ENCODE data around the gene ABCC10.
"Not testable (repeated sequence)": the region's sequence is repeated elsewhere in the genome, so short reads cannot be mapped to it uniquely, and the experiment has no call there.

Gene ABCC10

GRCh38 chr6:43445576-43445975 is 18.2 kb downstream of the ABCC10 start:
- no peak for DNase-seq

GRCh38 chr6:43447604-43448003 is 20.3 kb downstream of the ABCC10 start:
- no peak for DNase-seq

DNA sequence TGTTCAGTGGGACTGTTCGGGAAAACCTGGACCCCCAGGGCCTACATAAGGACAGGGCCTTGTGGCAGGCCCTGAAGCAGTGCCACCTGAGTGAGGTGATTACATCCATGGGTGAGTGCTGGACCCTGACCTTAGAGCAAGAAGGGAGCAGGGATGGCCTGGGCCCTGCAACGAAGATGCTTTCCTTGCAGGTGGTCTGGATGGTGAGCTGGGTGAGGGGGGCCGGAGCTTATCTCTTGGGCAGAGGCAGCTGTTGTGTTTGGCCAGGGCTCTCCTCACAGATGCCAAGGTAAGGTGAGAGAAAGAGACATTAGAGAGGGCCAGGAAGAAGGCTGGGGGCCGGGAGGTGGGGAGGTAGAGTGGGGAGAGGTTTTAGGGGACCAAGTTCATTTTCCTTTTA is 21.6 kb downstream of the ABCC10 start:
- no peak for DNase-seq

DNA sequence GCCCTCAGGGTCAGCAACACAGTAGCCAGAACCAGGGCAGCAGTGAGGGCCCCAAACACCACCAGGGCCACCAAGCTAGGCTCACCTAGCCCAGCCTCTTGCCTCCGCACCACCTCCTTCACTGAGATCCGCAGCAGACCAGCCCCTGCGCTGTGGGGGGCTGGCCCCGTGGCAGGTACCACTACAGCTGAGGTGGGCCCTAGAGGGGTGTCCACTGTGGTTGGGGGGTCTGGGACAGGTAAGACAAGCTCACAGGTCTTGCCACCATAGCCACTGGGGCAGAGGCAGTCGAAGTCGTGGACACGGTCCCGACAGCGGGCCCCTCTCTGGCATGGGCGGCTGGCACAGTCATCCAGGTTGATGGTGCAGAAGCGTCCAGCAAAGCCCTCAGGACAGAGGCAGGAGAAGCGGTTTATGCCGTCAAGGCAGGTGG is 23.4 kb downstream of the ABCC10 start:
- DNase-seq, result no peak

- DNase-seq, result no peak
These were observed 24.0 kb downstream of the ABCC10 start for GRCh38 chr6:43451348-43451747.

DNA sequence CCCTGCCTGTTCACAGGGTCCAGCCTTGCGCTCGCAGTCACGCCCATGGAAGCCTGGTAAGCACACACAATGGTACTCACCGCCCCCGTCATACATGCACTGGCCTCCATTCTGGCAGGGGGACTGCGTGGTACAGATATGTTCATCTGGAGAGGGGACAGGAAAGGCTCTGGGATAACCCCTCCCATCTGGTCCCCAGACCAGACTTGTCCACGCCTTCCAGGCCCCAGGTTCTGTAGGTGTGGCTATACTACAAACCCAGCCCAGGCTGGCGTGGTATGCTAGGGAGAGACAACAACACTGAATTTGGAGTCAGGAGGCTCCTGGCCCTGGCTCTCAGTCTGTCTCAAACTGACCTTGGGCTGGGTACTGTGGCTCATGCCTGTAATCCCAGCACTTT is 24.6 kb downstream of the ABCC10 start:
- DNase-seq, result no peak

GRCh38 chr6:43452896-43453295 is 25.6 kb downstream of the ABCC10 start:
- DNase-seq, result no peak

- no peak for DNase-seq
These were observed 26.5 kb downstream of the ABCC10 start for GRCh38 chr6:43453831-43454230.

GRCh38 chr6:43454290-43454695 is 27.0 kb downstream of the ABCC10 start:
- no peak for DNase-seq

DNA sequence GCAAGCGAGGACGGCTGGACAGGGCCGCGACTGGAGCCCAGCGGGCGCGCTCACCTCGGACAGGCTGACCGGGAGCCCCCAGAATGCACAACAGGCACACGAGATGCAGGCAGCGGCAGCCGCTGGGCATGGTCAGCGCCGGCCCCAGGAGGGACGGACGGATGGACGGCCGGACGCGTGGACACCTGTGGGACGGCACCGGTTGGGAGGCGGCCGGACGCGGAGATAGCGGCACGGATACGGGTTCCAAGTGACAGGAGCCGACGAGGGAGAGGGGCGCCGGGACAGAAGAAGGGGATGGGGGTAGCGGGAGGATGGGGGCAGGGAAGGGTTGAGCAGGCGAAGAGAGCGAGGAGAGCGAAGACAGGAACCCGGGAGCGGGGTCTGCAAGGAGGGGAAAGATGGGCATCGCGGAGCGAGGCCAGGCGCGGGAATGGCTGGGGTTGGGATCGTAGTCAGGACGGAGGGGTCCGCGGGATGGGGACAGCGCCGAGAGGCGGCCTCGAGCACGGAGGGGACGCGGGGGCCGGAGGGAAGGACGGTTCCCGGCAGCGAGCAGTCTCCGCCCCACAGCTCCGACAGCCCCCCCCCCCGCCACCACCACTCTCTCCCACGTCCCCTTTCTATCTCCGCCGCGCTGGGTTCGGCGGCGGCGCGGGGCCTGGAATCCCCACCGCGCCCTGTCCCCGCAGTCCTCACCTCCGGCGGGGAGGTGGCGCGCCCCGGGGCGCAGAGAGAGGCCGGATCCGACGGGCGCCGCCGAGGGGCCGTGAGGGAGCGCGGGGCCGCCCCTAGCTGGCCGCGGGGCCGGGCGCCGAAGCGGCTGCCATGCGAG is 27.6 kb downstream of the ABCC10 start:
- no peak for DNase-seq

DNA sequence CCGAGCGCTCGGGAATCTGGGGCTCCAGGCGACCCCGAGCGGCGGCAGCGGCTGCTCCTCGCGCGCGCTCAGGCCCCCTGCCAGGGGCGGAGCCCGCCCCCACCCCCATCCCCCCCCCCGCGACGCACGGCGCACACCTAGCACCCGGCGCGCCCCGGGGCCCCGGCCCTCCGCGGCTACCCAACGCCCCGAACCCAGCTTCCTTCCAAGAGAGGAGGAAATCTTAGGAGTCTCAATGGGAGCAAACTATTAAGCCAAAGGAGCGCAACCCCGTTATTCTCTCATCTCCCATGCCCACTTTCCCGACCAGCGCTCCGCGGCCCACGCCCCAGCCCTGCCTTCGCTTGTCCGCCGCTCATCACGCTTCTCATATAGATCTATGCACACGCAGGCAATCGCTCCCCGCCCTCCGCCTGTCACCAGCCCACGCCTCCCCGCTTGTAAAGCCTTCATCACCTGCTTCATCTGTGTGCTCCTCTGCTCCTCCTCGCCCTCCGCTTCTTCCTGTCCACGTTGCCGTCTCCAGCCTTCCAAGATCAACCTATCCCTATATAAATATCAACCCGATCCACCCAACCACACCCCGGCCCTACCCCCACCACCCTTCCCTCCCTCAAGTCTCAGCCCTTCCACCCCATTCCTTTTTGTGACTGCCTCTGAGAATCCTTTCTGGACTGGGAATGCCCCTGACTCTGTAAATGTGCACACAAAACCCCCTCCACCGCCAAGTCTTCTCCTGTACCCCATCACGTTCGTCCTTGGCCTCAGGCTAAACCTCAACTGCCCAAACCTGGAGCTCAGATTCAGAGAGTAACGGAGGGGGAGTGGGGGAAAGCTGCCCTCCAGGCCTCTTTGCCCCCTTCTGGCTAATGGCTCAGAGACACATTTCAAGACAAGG is 28.4 kb downstream of the ABCC10 start, which contains the start of gene DLK2:
Gene DLK2 (minus strand): TSS at position 18 of the 898 bp plus-strand sequence. CDS start 723 bp downstream, outside the sequence.
- DNase-seq, result no peak

- no peak for DNase-seq
These were observed 30.3 kb downstream of the ABCC10 start for GRCh38 chr6:43457643-43458042.

DNA sequence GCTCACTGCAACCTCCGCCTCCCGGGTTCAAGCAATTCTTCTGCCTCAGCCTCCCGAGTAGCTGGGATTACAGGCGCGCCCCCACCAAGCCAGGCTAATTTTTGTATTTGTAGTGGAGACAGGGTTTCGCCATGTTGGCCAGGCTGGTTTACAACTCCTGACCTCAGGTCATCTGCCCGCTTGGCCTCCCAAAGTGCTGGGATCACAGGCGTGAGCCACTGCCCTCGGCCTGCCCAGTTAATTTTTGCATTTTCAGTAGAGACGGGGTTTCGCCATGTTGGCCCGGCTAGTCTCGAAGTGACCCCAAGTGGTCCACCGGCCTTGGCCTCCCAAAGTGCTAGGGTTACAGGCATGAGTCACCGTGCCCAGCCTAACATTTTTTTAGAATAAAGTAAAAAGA is 30.8 kb downstream of the ABCC10 start:
- DNase-seq, result not testable (repeated sequence)

DNA sequence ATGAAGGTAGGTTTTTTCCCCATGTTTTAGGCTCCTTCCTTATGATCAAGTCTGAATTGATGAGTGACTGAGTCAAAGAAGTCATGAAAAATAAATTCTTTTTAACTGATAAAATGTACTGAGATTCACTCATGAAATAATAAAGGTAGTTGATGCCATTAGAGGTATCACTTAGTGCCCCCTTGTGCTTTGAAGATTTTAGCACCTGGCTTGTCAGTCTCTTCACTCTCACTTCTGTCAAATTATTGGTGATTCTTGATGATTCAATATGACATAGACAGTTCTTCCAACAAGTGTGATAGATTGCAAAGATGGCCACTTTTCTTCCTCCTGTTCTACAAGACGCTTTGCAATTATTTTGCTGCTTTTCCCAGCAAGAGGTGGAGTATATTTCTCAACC is 32.2 kb downstream of the ABCC10 start:
- no peak for DNase-seq

GRCh38 chr6:43460032-43460431 is 32.7 kb downstream of the ABCC10 start:
- no peak for DNase-seq

- DNase-seq, result no peak
These were observed 34.6 kb downstream of the ABCC10 start for GRCh38 chr6:43461936-43462335.

DNA sequence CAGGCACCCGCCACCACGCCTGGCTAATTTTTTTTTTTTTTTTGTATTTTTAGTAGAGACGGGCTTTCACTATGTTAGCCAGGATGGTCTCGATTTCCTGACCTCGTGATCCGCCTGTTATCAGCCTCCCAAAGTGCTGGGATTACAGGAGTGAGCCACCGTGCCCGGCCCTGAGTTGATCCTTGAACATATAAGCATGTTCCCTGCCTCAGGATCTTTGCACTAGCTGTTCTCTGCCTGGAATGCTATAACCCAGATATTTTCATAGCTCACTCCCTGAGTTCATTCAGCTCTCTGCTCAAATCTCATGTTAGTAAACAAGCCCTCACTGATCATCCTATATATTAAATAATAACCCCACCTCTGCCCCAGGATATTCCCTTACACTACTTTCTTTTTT is 37.0 kb downstream of the ABCC10 start:
- no peak for DNase-seq

DNA sequence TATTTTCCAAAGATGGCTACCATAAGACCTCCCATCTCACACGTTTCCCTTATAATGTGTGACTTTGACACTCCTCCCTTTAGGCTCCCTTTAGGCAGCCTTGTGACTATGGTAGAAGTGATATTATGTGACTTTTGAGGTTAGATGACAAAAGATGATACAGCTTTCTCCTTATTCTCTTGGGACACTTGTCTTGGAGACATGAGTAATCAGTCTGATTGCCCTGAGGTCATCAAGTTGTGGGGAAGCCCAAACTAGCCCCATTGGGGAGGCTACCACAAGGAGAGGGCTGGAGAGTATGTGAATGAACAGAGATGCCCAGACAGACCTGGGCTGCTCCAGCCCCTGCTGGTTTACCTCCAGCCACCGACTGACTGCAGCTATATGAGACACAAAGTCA is 38.6 kb downstream of the ABCC10 start:
- DNase-seq, result no peak

DNA sequence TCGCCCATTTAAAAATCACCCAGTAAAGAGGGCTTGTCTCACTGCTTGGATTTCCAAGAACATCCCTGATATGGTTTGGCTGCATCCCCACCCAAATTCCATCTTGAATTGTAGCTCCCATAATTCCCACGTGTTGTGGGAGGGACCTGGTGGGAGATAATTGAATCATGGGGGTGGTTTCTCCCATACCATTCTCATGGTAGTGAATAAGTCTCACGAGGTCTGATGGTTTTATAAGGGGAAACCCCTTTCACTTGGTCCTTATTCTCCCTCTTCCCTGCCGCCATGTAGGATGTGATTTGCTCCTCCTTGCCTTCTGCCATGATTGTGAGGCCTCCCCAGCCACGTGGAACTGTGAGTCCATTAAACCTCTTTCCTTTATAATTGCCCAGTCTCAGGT is 39.9 kb downstream of the ABCC10 start:
- not testable (repeated sequence) for DNase-seq

GRCh38 chr6:43467752-43468151 is 40.4 kb downstream of the ABCC10 start:
- DNase-seq, result no peak

- no peak for DNase-seq
These were observed 40.9 kb downstream of the ABCC10 start for GRCh38 chr6:43468240-43468639.

DNA sequence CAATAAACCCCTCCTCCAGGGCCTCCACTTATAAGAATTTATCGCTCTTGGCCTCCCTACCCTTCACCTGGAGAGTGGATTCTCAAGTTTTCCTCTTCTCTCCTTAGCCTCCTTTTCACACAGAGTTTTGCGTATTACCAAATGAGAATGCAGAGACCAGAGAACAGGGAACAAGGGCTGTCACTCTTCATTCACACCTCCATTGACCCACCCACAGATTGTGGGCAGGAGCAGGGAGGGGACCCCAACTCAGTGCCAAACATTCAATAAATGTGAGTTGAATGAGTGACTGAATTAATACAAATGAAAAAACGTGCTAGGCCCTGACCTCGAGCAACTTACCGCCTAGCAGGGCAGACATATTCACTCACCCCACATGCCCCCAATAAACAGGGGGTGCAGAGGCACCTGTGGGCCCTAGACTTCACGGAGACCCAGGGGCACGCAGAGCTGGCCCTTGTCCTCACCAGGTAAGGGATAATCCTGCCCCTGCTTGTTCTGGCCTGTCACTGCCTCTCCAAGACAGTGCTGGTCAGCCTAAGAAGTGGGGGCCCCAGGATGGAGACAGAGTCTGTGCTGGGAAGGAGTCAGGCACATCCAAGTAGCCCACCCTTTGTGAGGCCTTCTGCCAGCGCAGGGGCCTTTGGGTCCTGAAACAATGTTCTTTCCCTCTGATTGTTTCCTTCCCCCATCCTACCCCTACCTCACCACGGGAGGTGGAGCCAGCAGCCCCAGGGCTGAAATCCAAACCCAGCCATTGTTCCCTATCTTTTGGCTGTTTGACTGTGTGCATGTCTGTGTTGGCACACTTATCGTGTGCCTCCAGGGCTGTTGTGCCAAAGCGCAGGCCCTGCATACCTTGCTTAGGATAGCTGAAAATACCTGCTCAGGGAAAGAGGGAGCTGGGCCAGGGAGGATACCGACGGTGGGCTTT is 41.7 kb downstream of the ABCC10 start:
- DNase-seq, result no peak

DNA sequence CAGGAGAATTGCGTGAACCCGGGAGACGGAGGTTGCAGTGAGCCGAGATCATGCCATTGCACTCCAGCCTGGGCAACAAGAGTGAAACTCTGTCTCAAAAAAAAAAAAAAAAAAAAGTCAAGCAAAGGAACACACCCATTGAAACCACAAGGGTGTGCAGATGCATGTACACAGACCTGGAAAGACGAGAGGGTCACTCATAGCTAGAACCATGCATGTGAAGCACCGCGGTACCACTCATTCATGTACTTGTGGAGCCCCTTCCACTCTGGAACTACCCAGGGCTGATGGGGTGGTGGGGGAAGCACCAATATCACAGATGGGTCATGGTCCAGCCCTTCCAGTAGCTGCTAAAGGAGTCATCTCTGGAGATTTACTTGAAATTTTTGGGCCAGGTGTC is 42.6 kb downstream of the ABCC10 start:
- DNase-seq, result no peak
